ENCODE measurements around the gene THAP11.
A peak's percentile ranks its signal among the peaks of the same experiment; 100 is the strongest.

Gene THAP11

GRCh38 chr16:67837811-67838210 is 4.3 kb upstream of the THAP11 start:
- TF ChIP-seq REST (IDR thresholded peaks at IDR 0.05; ENCODE audit: insufficient replicate concordance, low read depth), result no peak
- TF ChIP-seq GABPA (IDR thresholded peaks at IDR 0.05; ENCODE audit: low read depth), result no peak
- TF ChIP-seq POLR2AphosphoS5 (IDR thresholded peaks at IDR 0.05; ENCODE audit: low read depth), result no peak
- TF ChIP-seq CTCF (IDR thresholded peaks at IDR 0.05; ENCODE audit: insufficient read depth, low read length), result no peak
- no peak for TF ChIP-seq SPI1 (IDR thresholded peaks at IDR 0.05; ENCODE audit: borderline replicate concordance, low read depth)
- no peak overlapping the region for H3K4me3 ChIP-seq (replicated peaks; ENCODE audit: insufficient read depth, low read length)
- no peak for DNase-seq (ENCODE audit: low read depth in 1 of 2, low spot score in 1 of 2)

GRCh38 chr16:67841198-67841815 is 813 bp upstream of the THAP11 start:
- no peak overlapping the region for H3K4me3 ChIP-seq (replicated peaks; ENCODE audit: insufficient read depth, low read length)
- peak overlapping the region; percentile 94 for H3K27ac ChIP-seq (replicated peaks)
- no peak for DNase-seq (ENCODE audit: low read depth in 1 of 2, low spot score in 1 of 2)
- H3K27me3 ChIP-seq (ENCODE audit: insufficient read depth, poor library complexity, severe bottlenecking), result no peaks in the 10 kb centered on the region
- TF ChIP-seq POLR2AphosphoS5 (IDR thresholded peaks at IDR 0.05; ENCODE audit: low read depth) (no peak), GABPA (IDR thresholded peaks at IDR 0.05; ENCODE audit: low read depth) (no peak), REST (IDR thresholded peaks at IDR 0.05; ENCODE audit: insufficient replicate concordance, low read depth) (no peak), SPI1 (IDR thresholded peaks at IDR 0.05; ENCODE audit: borderline replicate concordance, low read depth) (no peak), CTCF (IDR thresholded peaks at IDR 0.05; ENCODE audit: insufficient read depth, low read length) (no peak)

More at GRCh38 chr16:67837811-67838210, 4.3 kb upstream of the THAP11 start:
- Histone ChIP-seq H3K27me3 (ENCODE audit: insufficient read depth, poor library complexity, severe bottlenecking) (no peaks in the 10 kb centered on the region), H3K27ac (replicated peaks) (no peak overlapping the region)

GRCh38 chr16:67842509-67843342 is 606 bp downstream of the THAP11 start:
- H3K27ac ChIP-seq (replicated peaks), result peak overlapping the region; percentile 78
- peak; percentile 58 to 69 for DNase-seq (ENCODE audit: low read depth in 1 of 2, low spot score in 1 of 2)
- TF ChIP-seq CTCF (IDR thresholded peaks at IDR 0.05; ENCODE audit: insufficient read depth, low read length) (peak; percentile 21), GABPA (IDR thresholded peaks at IDR 0.05; ENCODE audit: low read depth) (no peak; the same call in 1 of the 2 replicates), SPI1 (IDR thresholded peaks at IDR 0.05; ENCODE audit: borderline replicate concordance, low read depth) (no peak), REST (IDR thresholded peaks at IDR 0.05; ENCODE audit: insufficient replicate concordance, low read depth) (no peak), POLR2AphosphoS5 (IDR thresholded peaks at IDR 0.05; ENCODE audit: low read depth) (peak; percentile 14; the same call in 1 of the 2 replicates)

More at GRCh38 chr16:67842509-67843342, 606 bp downstream of the THAP11 start:
- no peaks in the 10 kb centered on the region for H3K27me3 ChIP-seq (ENCODE audit: insufficient read depth, poor library complexity, severe bottlenecking)
- H3K4me3 ChIP-seq (replicated peaks; ENCODE audit: insufficient read depth, low read length), result peak overlapping the region; percentile 79

Measured in HL-60 (cell line).